ENCODE measurements around the gene POLR2J2.
"Not testable (repeated sequence)": the region's sequence is repeated elsewhere in the genome, so short reads cannot be mapped to it uniquely, and the experiment has no call there.

- TF ChIP-seq RBFOX2 (IDR thresholded peaks at IDR 0.05; ENCODE audit: low read depth, low read length); RAD21 (CRISPR knock-in tag; conservative IDR thresholded peaks at IDR 0.05 in 1 of 2, IDR thresholded peaks at IDR 0.05 in 1 of 2); FOXK2 (conservative IDR thresholded peaks at IDR 0.05 in 1 of 2, IDR thresholded peaks at IDR 0.05 in 1 of 2; ENCODE audit: low read depth in 2 of 2); CTCF (IDR thresholded peaks at IDR 0.05 in 2 of 3, conservative IDR thresholded peaks at IDR 0.05 in 1 of 3; ENCODE audit: insufficient read depth in 2 of 3, low read depth in 1 of 3, low read length in 3 of 3); ZNF699 (CRISPR knock-in tag; IDR thresholded peaks at IDR 0.05; ENCODE audit: insufficient replicate concordance); E2F4 (CRISPR knock-in tag; IDR thresholded peaks at IDR 0.05; ENCODE audit: low read depth): not testable (repeated sequence)
These were observed 4.6 kb downstream of the POLR2J2 start for GRCh38 chr7:102666850-102667249.

All from K562 (cell line).